WI38 (cell line): ENCODE data around the gene PTK6.
"Not testable (repeated sequence)": the region's sequence is repeated elsewhere in the genome, so short reads cannot be mapped to it uniquely, and the experiment has no call there.

Source experiments
- H3K4me3 ChIP-seq: 2 replicates; pipeline ENCODE4 v1.5.1; 2011; ENCODE audit warnings: low read depth, mild to moderate bottlenecking, control low read depth, low read length
- TF ChIP-seq, protein P1 (sequence below): IDR thresholded peaks from 2 replicates; pipeline ENCODE4 v1.5.1; 2012; ENCODE audit warnings: low read depth, mild to moderate bottlenecking, control low read depth, low read length

Gene PTK6

GRCh38 chr20:63572788-63573646 lies 35.8 kb upstream of the PTK6 start:
- TF ChIP-seq, protein P1, sequence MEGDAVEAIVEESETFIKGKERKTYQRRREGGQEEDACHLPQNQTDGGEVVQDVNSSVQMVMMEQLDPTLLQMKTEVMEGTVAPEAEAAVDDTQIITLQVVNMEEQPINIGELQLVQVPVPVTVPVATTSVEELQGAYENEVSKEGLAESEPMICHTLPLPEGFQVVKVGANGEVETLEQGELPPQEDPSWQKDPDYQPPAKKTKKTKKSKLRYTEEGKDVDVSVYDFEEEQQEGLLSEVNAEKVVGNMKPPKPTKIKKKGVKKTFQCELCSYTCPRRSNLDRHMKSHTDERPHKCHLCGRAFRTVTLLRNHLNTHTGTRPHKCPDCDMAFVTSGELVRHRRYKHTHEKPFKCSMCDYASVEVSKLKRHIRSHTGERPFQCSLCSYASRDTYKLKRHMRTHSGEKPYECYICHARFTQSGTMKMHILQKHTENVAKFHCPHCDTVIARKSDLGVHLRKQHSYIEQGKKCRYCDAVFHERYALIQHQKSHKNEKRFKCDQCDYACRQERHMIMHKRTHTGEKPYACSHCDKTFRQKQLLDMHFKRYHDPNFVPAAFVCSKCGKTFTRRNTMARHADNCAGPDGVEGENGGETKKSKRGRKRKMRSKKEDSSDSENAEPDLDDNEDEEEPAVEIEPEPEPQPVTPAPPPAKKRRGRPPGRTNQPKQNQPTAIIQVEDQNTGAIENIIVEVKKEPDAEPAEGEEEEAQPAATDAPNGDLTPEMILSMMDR: no peak
- peak overlapping the region; percentile 85 for H3K4me3 ChIP-seq

GRCh38 chr20:63572071-63572787 lies 35.1 kb upstream of the PTK6 start:
- TF ChIP-seq, protein P1: no peak
- no peak overlapping the region for H3K4me3 ChIP-seq

DNA sequence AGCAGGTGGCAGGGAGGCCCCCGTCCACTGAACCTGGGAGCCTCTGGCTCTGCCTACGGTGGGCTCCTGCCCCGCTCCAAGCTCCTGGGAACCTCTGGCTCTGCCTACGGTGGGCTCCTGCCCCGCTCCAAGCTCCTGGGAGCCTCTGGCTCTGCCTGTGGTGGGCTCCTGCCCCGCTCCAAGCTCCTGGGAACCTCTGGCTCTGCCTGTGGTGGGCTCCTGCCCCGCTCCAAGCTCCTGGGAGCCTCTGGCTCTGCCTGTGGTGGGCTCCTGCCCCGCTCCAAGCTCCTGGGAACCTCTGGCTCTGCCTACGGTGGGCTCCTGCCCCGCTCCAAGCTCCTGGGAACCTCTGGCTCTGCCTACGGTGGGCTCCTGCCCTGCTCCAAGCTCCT lies 33.9 kb upstream of the PTK6 start:
- H3K4me3 ChIP-seq: not testable (repeated sequence)

GRCh38 chr20:63570281-63571086 lies 33.3 kb upstream of the PTK6 start:
- TF ChIP-seq, protein P1: no peak
- H3K4me3 ChIP-seq: no peak overlapping the region

- TF ChIP-seq, protein P1: no peak
- no peak overlapping the region for H3K4me3 ChIP-seq
Measured at GRCh38 chr20:63568986-63569949, 32.1 kb upstream of the PTK6 start.

DNA sequence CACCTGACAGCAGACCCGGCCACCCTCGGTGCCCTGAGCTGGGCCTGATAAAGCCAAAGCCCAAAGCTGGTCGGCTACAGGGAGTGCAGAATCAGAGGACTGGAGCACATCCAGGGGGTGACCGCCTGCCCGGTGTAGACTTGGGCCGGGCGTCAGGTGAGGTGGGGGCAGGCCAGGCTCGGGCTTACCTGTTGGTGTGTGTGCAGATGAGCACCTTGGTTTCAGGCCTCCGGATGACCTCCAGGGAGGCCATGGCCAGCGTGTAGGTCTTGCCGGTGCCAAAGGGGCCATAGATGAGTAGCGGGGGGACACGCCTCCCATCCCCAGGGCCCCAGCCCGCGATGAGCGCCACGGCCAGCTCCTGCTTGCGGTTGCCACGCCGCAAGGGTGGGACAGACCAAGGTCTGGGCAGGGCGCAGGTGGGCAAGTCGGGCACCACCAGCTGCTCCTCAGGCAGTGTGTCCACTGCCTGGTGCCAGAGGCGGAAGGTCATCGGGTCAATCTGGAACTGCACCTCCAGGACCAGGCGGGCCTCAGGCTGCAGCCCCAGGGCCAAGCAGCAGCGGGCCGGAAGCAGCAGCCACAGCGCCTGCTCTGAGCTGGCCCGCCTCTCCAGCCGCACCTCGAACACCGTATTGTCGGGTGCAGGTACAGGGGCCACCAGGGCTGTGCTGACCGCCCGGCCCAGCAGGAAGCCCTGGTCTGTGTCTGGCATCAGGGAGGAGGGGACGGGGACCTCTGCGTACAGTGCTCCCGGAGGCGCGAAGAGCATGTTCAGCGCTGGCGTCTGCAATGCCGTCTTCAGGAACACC lies 31.2 kb upstream of the PTK6 start:
- H3K4me3 ChIP-seq: no peak overlapping the region
- TF ChIP-seq, protein P1: no peak
